Epithelial cell of esophagus (primary cell): ENCODE results near the gene PTBP3.
A peak's percentile ranks its signal among the peaks of the same experiment; 100 is the strongest.
"Not testable (repeated sequence)": the region's sequence is repeated elsewhere in the genome, so short reads cannot be mapped to it uniquely, and the experiment has no call there.

ENCODE experiments used
- DNase-seq: peaks from one replicate; pipeline ENCODE4 v3.0.0; 2010; ENCODE audit warnings: low read depth
- H3K4me3 ChIP-seq: 2 replicates; pipeline ENCODE4 v1.5.1; 2011; ENCODE audit warnings: mild to moderate bottlenecking, low read length, control low read depth
- CTCF ChIP-seq: IDR thresholded peaks from 2 replicates; pipeline ENCODE4 v1.5.1; 2011; ENCODE audit warnings: low read depth, mild to moderate bottlenecking, low read length, control low read depth, inconsistent platforms; ENCODE audit not compliant: insufficient read depth; ENCODE audit errors: missing control alignments

PTBP3 gene

GRCh38 chr9:112367465-112367864, 34.0 kb upstream of the PTBP3 start:
- TF ChIP-seq CTCF: no peak
- no peak overlapping the region for H3K4me3 ChIP-seq
- no peak for DNase-seq

GRCh38 chr9:112366591-112366990, 33.2 kb upstream of the PTBP3 start:
- no peak overlapping the region for H3K4me3 ChIP-seq
- no peak for DNase-seq
- TF ChIP-seq CTCF: no peak

DNA sequence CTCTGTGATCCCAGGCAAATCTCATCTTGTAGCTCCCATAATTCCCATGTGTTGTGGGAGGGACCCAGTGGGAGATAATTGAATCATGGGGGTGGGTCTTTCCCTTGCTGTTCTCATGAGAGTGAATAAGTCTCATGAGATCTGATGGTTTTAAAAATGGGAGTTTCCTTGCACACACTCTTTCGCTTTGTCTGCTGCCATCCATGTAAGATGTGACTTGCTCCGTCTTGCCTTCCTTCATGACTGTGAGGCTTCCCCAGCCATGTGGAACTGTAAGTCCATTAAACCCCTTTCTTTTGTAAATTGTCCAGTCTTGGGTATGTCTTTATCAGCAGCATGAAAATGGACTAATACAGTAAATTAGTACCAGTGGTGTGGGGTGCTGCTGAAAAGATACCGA, 31.8 kb upstream of the PTBP3 start:
- DNase-seq, H3K4me3 ChIP-seq: not testable (repeated sequence)

- TF ChIP-seq CTCF: no peak
- H3K4me3 ChIP-seq: no peak overlapping the region
- DNase-seq: no peak
These were observed 31.3 kb upstream of the PTBP3 start for GRCh38 chr9:112364761-112365160.

DNA sequence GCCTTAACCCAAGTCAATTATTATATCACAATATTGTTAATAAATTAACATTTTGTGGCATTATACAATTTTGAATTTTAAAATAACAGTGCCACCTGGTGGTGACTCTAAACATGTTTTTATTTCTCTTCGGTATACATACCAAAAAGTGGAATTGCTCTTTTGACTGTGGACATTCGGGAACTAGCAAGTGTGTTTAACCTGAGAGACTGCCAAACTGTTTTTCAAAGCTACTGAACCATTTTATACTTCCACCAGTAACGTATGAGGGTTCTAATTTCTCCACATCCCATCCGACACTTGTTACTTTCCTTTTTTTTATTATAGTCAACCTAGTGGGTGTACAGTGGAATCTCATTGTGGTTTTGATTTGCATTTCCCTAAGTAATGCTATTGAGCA, 28.2 kb upstream of the PTBP3 start:
- TF ChIP-seq CTCF: peak; percentile 8
- no peak overlapping the region for H3K4me3 ChIP-seq
- peak; percentile 61 for DNase-seq

DNA sequence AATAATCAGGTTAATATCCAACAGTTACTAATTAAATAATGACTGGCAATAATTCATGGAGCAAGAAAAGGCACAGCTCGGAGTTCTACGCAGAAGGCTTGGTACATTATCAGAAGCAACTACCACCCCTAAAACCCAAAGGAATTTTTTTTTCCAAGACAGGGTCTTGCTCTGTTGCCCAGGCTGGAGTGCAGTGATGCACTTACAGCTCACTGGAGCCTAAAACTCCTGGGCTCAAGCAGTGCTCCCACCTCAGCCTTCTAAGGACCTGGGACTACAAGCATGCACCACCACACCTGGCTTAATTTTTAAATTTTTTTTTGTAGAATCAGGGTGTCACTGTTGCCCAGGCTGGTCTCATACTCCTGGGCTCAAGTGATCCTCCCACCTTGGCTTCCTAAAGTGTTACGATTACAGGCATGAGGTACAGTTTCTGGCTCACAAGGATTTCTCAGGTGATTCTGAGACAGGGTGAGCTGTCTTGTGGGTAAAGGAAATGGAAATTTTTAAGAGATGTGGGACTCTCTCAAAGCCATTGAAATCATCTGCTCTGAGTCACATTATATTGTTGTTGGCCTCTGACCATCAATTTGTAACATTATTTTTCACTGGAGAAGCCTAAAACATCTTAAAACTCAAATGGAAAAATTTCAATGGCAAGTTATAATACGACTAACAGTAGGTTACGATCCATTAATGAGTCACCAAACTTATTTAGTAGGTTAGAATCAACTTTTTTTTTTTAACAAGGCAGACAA, 26.8 kb upstream of the PTBP3 start:
- peak; percentile 58 for DNase-seq
- H3K4me3 ChIP-seq: no peak overlapping the region
- no peak for TF ChIP-seq CTCF

- TF ChIP-seq CTCF: no peak
- no peak for DNase-seq
- H3K4me3 ChIP-seq: no peak overlapping the region
These were observed 22.0 kb upstream of the PTBP3 start for GRCh38 chr9:112355427-112355897.
